H9 (cell line): ENCODE results near the gene VIM. TPM values are rescaled to one million over a fixed set of nuclear protein-coding genes. Genes with fewer than 3 reads are reported as not detected.

Experiments
- DNase-seq: peaks from one replicate; pipeline ENCODE4 v3.0.0-alpha.2; 2017
- H2AFZ ChIP-seq: one replicate; pipeline ENCODE4 v1.6.1; 2013; ENCODE audit warnings: mild to moderate bottlenecking, low read length, control low read depth, moderate library complexity
- H2AK5ac ChIP-seq: 2 replicates; pipeline ENCODE4 v1.6.1; 2013; ENCODE audit warnings: low read length, control low read depth, mixed read lengths; ENCODE audit not compliant: insufficient read length
- H2BK120ac ChIP-seq: one replicate; pipeline ENCODE4 v1.6.1; 2013; ENCODE audit warnings: low read depth, mild to moderate bottlenecking, low read length, control low read depth, inconsistent platforms; ENCODE audit not compliant: poor library complexity, severe bottlenecking
- H2BK12ac ChIP-seq: 2 replicates; pipeline ENCODE4 v1.6.1; 2013; ENCODE audit warnings: low read length, control low read depth, mixed read lengths, low read depth; ENCODE audit not compliant: insufficient read length
- H2BK15ac ChIP-seq: 2 replicates; pipeline ENCODE4 v1.6.1; 2013; ENCODE audit warnings: low read depth, low read length, control low read depth
- H2BK20ac ChIP-seq: one replicate; pipeline ENCODE4 v1.6.1; 2013; ENCODE audit warnings: low read depth, mild to moderate bottlenecking, low read length, control low read depth, inconsistent platforms; ENCODE audit not compliant: poor library complexity, severe bottlenecking
- H2BK5ac ChIP-seq: 2 replicates; pipeline ENCODE4 v1.6.1; 2013; ENCODE audit warnings: low read length, control low read depth, mixed read lengths; ENCODE audit not compliant: insufficient read length
- H3K14ac ChIP-seq: 2 replicates; pipeline ENCODE4 v1.6.1; 2013; ENCODE audit warnings: low read length, control low read depth; ENCODE audit not compliant: insufficient read depth
- H3K18ac ChIP-seq: 2 replicates; pipeline ENCODE4 v1.6.1; 2013; ENCODE audit warnings: low read depth, mild to moderate bottlenecking, mixed read lengths, low read length, control low read depth; ENCODE audit not compliant: insufficient read length
- H3K23ac ChIP-seq: 2 replicates; pipeline ENCODE4 v1.6.1; 2013; ENCODE audit warnings: low read length, control low read depth, mixed read lengths, low read depth; ENCODE audit not compliant: insufficient read length
- H3K23me2 ChIP-seq: 2 replicates; pipeline ENCODE4 v1.6.1; 2013; ENCODE audit warnings: low read depth, mild to moderate bottlenecking, mixed read lengths, low read length, control low read depth; ENCODE audit not compliant: insufficient read length, poor library complexity, severe bottlenecking
- H3K27ac ChIP-seq: 2 replicates; pipeline ENCODE4 v1.5.1; 2013; ENCODE audit warnings: low read length, control low read depth, mixed read lengths, low read depth; ENCODE audit not compliant: insufficient read length
- H3K27me3 ChIP-seq: 2 replicates; pipeline ENCODE4 v1.6.1; 2013; ENCODE audit warnings: low read length, control low read depth, inconsistent platforms; ENCODE audit not compliant: insufficient read depth
- H3K4ac ChIP-seq: 2 replicates; pipeline ENCODE4 v1.6.1; 2013; ENCODE audit warnings: low read depth, mild to moderate bottlenecking, control low read depth, inconsistent platforms, low read length, moderate library complexity
- H3K4me1 ChIP-seq: 2 replicates; pipeline ENCODE4 v1.6.1; 2013; ENCODE audit warnings: low read length, control low read depth, inconsistent platforms; ENCODE audit not compliant: insufficient read depth
- H3K4me2 ChIP-seq: 2 replicates; pipeline ENCODE4 v1.6.1; 2013; ENCODE audit warnings: low read length, control low read depth, mixed read lengths; ENCODE audit not compliant: insufficient read length, insufficient read depth
- H3K56ac ChIP-seq: 2 replicates; pipeline ENCODE4 v1.6.1; 2013; ENCODE audit warnings: low read depth, mild to moderate bottlenecking, mixed read lengths, low read length, control low read depth; ENCODE audit not compliant: insufficient read length
- H3K79me1 ChIP-seq: 2 replicates; pipeline ENCODE4 v1.6.1; 2013; ENCODE audit warnings: low read depth, mild to moderate bottlenecking, moderate library complexity, low read length, control low read depth, inconsistent platforms; ENCODE audit not compliant: insufficient read depth, poor library complexity, severe bottlenecking
- H3K79me2 ChIP-seq: 2 replicates; pipeline ENCODE4 v1.6.1; 2013; ENCODE audit warnings: low read length, control low read depth, inconsistent platforms; ENCODE audit not compliant: insufficient read depth
- H3K9ac ChIP-seq: 2 replicates; pipeline ENCODE4 v1.6.1; 2013; ENCODE audit warnings: low read length, control low read depth, mixed read lengths; ENCODE audit not compliant: insufficient read length; ENCODE audit errors: extremely low read depth
- H3K9me3 ChIP-seq: one replicate; pipeline ENCODE4 v1.6.1; 2013; ENCODE audit warnings: low read depth, low read length, inconsistent platforms; ENCODE audit not compliant: control insufficient read depth
- H3T11ph ChIP-seq: one replicate; pipeline ENCODE4 v1.6.1; 2013; ENCODE audit warnings: mild to moderate bottlenecking, low read length, control low read depth, inconsistent platforms
- H4K20me1 ChIP-seq: one replicate; pipeline ENCODE4 v1.6.1; 2013; ENCODE audit not compliant: control insufficient read depth, insufficient read length, insufficient read depth
- H4K5ac ChIP-seq: 2 replicates; pipeline ENCODE4 v1.6.1; 2013; ENCODE audit warnings: low read depth, mild to moderate bottlenecking, mixed read lengths, low read length, control low read depth; ENCODE audit not compliant: insufficient read length
- H4K8ac ChIP-seq: replicated peaks from 2 replicates; pipeline ENCODE4 v1.6.1; 2013; ENCODE audit warnings: low read length, control low read depth, mixed read lengths, low read depth; ENCODE audit not compliant: insufficient read length
- H4K91ac ChIP-seq: 2 replicates; pipeline ENCODE4 v1.6.1; 2013; ENCODE audit warnings: low read depth, mild to moderate bottlenecking, moderate library complexity, mixed read lengths, low read length, control low read depth; ENCODE audit not compliant: insufficient read length
- H3K27ac Mint-ChIP-seq, 3 experiments: 2 replicates in 2 of 3; 3 replicates in 1 of 3; pipeline ENCODE4 v1.8.0; 2020 to 2021; ENCODE audit warnings: mixed read lengths in 3 of 3, mild to moderate bottlenecking in 1 of 3, moderate library complexity in 1 of 3
- H3K27me3 Mint-ChIP-seq: 2 replicates; pipeline ENCODE4 v1.8.0; 2021; ENCODE audit warnings: low read depth, mild to moderate bottlenecking, moderate library complexity, mixed read lengths
- H3K36me3 Mint-ChIP-seq, 3 experiments: 2 replicates in 2 of 3; 3 replicates in 1 of 3; pipeline ENCODE4 v1.8.0; 2020 to 2021; ENCODE audit warnings: low read depth in 3 of 3, mixed read lengths in 3 of 3; ENCODE audit not compliant: insufficient read depth in 1 of 3
- H3K4me1 Mint-ChIP-seq, 2 experiments: 2 replicates each; pipeline ENCODE4 v1.8.0; 2020; ENCODE audit warnings: mixed read lengths in 2 of 2
- H3K4me3 Mint-ChIP-seq, 2 experiments: 2 replicates in 1 of 2; 3 replicates in 1 of 2; pipeline ENCODE4 v1.8.0; 2020 to 2021; ENCODE audit warnings: mild to moderate bottlenecking in 2 of 2, mixed read lengths in 2 of 2, moderate library complexity in 1 of 2
- H3K9me3 Mint-ChIP-seq, 2 experiments: 2 replicates in 1 of 2; 3 replicates in 1 of 2; pipeline ENCODE4 v1.8.0; 2020; ENCODE audit warnings: mild to moderate bottlenecking in 2 of 2, mixed read lengths in 2 of 2, moderate library complexity in 1 of 2
- WGBS: extraction: QIAGEN DNeasy Blood & Tissue Kit; methylation state at CpG from one replicate; pipeline ENCODE4 v1.1.7; 2013; ENCODE audit warnings: missing lambda C conversion rate, low lambda C conversion rate, mixed read lengths; ENCODE audit not compliant: insufficient read length; ENCODE audit errors: extremely low coverage; 5-methylcytosine and 5-hydroxymethylcytosine counted together
- total RNA-seq: library from RNA; stranded (reverse); gene quantifications from 2 replicates; pipeline ENCODE4 v1.2.1, GENCODE V29; 2021
- TF ChIP-seq, protein P1 (sequence below): fragments of 200-600 bp; sonication (generic); conservative IDR thresholded peaks from 3 replicates; pipeline ENCODE4 v1.8.0; 2021; ENCODE audit warnings: antibody characterized with exemption, mild to moderate bottlenecking

The VIM gene
- total RNA-seq, 1 experiment from 2014 or later, result 232 TPM

- no peak overlapping the region for H3K4me2 ChIP-seq
- H4K5ac ChIP-seq, result no peak overlapping the region
- Mint-ChIP-seq H3K27ac (peak overlapping the region in 2 of 3 experiments; percentile 8 to 71; a peak in 3 of 7 replicates), H3K27me3 (no peaks in the 10 kb centered on the region), H3K9me3 (no peaks in the 10 kb centered on the region), H3K4me1 (peaks cover 51 to 52% of the 10 kb centered on the region in 2 experiments), H3K36me3 (no peaks in the 10 kb centered on the region), H3K4me3 (no peak overlapping the region)
- WGBS, result no CpG with 5 or more reads among the region's 4 CpGs
- DNase-seq, result no peak
- TF ChIP-seq, protein P1, sequence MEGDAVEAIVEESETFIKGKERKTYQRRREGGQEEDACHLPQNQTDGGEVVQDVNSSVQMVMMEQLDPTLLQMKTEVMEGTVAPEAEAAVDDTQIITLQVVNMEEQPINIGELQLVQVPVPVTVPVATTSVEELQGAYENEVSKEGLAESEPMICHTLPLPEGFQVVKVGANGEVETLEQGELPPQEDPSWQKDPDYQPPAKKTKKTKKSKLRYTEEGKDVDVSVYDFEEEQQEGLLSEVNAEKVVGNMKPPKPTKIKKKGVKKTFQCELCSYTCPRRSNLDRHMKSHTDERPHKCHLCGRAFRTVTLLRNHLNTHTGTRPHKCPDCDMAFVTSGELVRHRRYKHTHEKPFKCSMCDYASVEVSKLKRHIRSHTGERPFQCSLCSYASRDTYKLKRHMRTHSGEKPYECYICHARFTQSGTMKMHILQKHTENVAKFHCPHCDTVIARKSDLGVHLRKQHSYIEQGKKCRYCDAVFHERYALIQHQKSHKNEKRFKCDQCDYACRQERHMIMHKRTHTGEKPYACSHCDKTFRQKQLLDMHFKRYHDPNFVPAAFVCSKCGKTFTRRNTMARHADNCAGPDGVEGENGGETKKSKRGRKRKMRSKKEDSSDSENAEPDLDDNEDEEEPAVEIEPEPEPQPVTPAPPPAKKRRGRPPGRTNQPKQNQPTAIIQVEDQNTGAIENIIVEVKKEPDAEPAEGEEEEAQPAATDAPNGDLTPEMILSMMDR, result no peak
- no peak overlapping the region for H4K8ac ChIP-seq
- peak overlapping the region; percentile 17 for H3T11ph ChIP-seq
- no peak overlapping the region for H2BK15ac ChIP-seq
- no peak overlapping the region for H2BK12ac ChIP-seq
- no peak overlapping the region for H3K56ac ChIP-seq
- no peak overlapping the region for H3K18ac ChIP-seq
- no peaks in the 10 kb centered on the region for H3K27me3 ChIP-seq
- no peak overlapping the region for H3K23ac ChIP-seq
- no peak overlapping the region for H4K91ac ChIP-seq
- H3K4me1 ChIP-seq, result no peaks in the 10 kb centered on the region; the same call in 1 of the 2 replicates
- H2BK20ac ChIP-seq, result no peak overlapping the region
- no peak overlapping the region for H2BK120ac ChIP-seq
- no peak overlapping the region for H3K9ac ChIP-seq
- no peak overlapping the region for H2AFZ ChIP-seq
- H3K23me2 ChIP-seq, result peaks cover 10% of the 10 kb centered on the region
- no peaks in the 10 kb centered on the region for H3K79me1 ChIP-seq
- H3K79me2 ChIP-seq, result no peaks in the 10 kb centered on the region
- no peak overlapping the region for H3K27ac ChIP-seq
- no peaks in the 10 kb centered on the region for H4K20me1 ChIP-seq
- no peak overlapping the region for H3K4ac ChIP-seq
- H3K14ac ChIP-seq, result no peak overlapping the region
- no peak overlapping the region for H2AK5ac ChIP-seq
- H2BK5ac ChIP-seq, result no peak overlapping the region
- no peaks in the 10 kb centered on the region for H3K9me3 ChIP-seq
Measured at GRCh38 chr10:17202999-17203398, 25.0 kb upstream of the VIM start.
